HepG2 (cell line): ENCODE data around the gene DRD1. TPM values are rescaled to one million over a fixed set of nuclear protein-coding genes. Genes with fewer than 3 reads are reported as not detected.

Experiments
- ATAC-seq: fragments of 200-7000 bp; cut with Tn5 transposase; 3 replicates; pipeline ENCODE4 v1.9.1; 2020; ENCODE audit warnings: mild to moderate bottlenecking, moderate library complexity
- BruUV-seq: library from RNA; stranded (reverse); fragments of 400-500 nt; replicated peaks from 2 replicates; lab custom pipeline; 2021; lab: Mats Ljungman, UMichigan
- CTCF ChIA-PET: fragments of 300-600 bp; formaldehyde crosslinking; extraction: SDS; loops from one replicate; lab custom pipeline; 2021; ENCODE audit warnings: low total read pairs, inconsistent platforms, low intra/inter-chr PET ratio; lab: Yijun Ruan, JAX
- POLR2A ChIA-PET: fragments of 350-600 bp; sonication (Branson Sonifier 250); formaldehyde crosslinking; loops from one replicate; lab custom pipeline; 2020; ENCODE audit warnings: antibody characterized with exemption, inconsistent platforms; lab: Yijun Ruan, JAX
- DNase-seq: peaks from one replicate; pipeline ENCODE4 v3.0.0-alpha.2; 2015; ENCODE audit warnings: low spot score
- FAIRE-seq: peaks from 3 replicates; lab custom pipeline; 2011; peaks lifted over from hg19 to GRCh38; lab: Jason Lieb, UNC
- H2AFZ ChIP-seq: one replicate; pipeline ENCODE4 v1.6.1; 2011; ENCODE audit warnings: low read length, inconsistent platforms
- H3K27ac ChIP-seq: fragments of 300-600 bp; 3 replicates; pipeline ENCODE4 v1.8.0; 2011; ENCODE audit warnings: mixed run types, mild to moderate bottlenecking, mixed read lengths, low read length, inconsistent platforms; ENCODE audit not compliant: insufficient read depth; ENCODE audit errors: extremely low read length
- H3K27me3 ChIP-seq, 2 experiments: fragments of 200-600 bp in 1 of 2; 2 replicates in 1 of 2; 3 replicates in 1 of 2; pipeline versions ENCODE4 v1.6.0 to v1.8.0; 2011; ENCODE audit warnings: low read length in 2 of 2, mild to moderate bottlenecking in 2 of 2, moderate library complexity in 2 of 2, inconsistent platforms in 1 of 2; ENCODE audit not compliant: insufficient read depth in 2 of 2, control insufficient read depth in 1 of 2
- H3K36me3 ChIP-seq, 2 experiments: fragments of 200-600 bp in 1 of 2; replicated peaks in 1 of 2; 2 replicates in 1 of 2; 3 replicates in 1 of 2; pipeline versions ENCODE4 v1.5.1 to v1.8.0; 2011; ENCODE audit warnings: low read length in 2 of 2, inconsistent platforms in 1 of 2; ENCODE audit not compliant: insufficient read depth in 2 of 2, control insufficient read depth in 1 of 2
- H3K4me1 ChIP-seq: 2 replicates; pipeline ENCODE4 v1.5.1; 2012; ENCODE audit warnings: low read length, inconsistent platforms; ENCODE audit not compliant: insufficient read depth
- H3K4me2 ChIP-seq: 2 replicates; pipeline ENCODE4 v1.6.0; 2011; ENCODE audit warnings: low read depth, low read length, inconsistent platforms
- H3K4me3 ChIP-seq, 3 experiments: fragments of 200-600 bp in 1 of 3; sonication (generic), shearing (Covaris generic) in 1 of 3; replicated peaks in 1 of 3; 2 replicates each; pipeline ENCODE4 v1.5.1; 2011 to 2016; ENCODE audit warnings: low read length in 3 of 3, inconsistent platforms in 2 of 3, low read depth in 2 of 3, mild to moderate bottlenecking in 2 of 3, control low read depth in 1 of 3, mixed read lengths in 1 of 3; ENCODE audit not compliant: insufficient read depth in 1 of 3
- H3K79me2 ChIP-seq: one replicate; pipeline ENCODE4 v1.6.1; 2011; ENCODE audit warnings: low read length, inconsistent platforms; ENCODE audit not compliant: insufficient read depth
- H3K9ac ChIP-seq: 2 replicates; pipeline ENCODE4 v1.6.0; 2011; ENCODE audit warnings: mild to moderate bottlenecking, low read depth, low read length, inconsistent platforms; ENCODE audit not compliant: insufficient read depth
- H3K9me3 ChIP-seq: 2 replicates; pipeline ENCODE4 v1.5.1; 2012; ENCODE audit warnings: mild to moderate bottlenecking, low read length
- H4K20me1 ChIP-seq: 2 replicates; pipeline ENCODE4 v1.6.0; 2011; ENCODE audit warnings: inconsistent platforms, mild to moderate bottlenecking, low read length, moderate library complexity; ENCODE audit not compliant: insufficient read depth
- FOSL1 ChIP-seq: sonication (generic); formaldehyde crosslinking; IDR thresholded peaks from 2 replicates; pipeline ENCODE4 v1.9.0; 2021; ENCODE audit warnings: missing genetic modification reagents, borderline replicate concordance
- GTF3A ChIP-seq: sonication (generic); formaldehyde crosslinking; conservative IDR thresholded peaks from 2 replicates; pipeline ENCODE4 v1.4.0; 2020; ENCODE audit warnings: mild to moderate bottlenecking, missing genetic modification reagents
- JDP2 ChIP-seq: sonication (generic); formaldehyde crosslinking; IDR thresholded peaks from 2 replicates; pipeline ENCODE4 v1.8.1; 2022; ENCODE audit warnings: missing genetic modification reagents, borderline replicate concordance
- PITX1 ChIP-seq: sonication (generic); formaldehyde crosslinking; IDR thresholded peaks from 2 replicates; pipeline ENCODE4 v1.5.1; 2020; ENCODE audit warnings: mild to moderate bottlenecking, missing genetic modification reagents
- SMARCE1 ChIP-seq: fragments of 450-650 bp; IDR thresholded peaks from 2 replicates; pipeline ENCODE4 v1.6.1; 2017; ENCODE audit warnings: borderline replicate concordance
- SNAI1 ChIP-seq: sonication (generic); formaldehyde crosslinking; IDR thresholded peaks from 2 replicates; pipeline ENCODE4 v1.5.0; 2020; ENCODE audit warnings: mild to moderate bottlenecking, missing genetic modification reagents, borderline replicate concordance
- U2AF2 ChIP-seq: fragments of 200-400 bp; formaldehyde crosslinking; IDR thresholded peaks from 2 replicates; pipeline ENCODE4 v1.6.1; 2017; ENCODE audit warnings: low read depth, mild to moderate bottlenecking, low read length
- ZNF317 ChIP-seq: sonication (generic); formaldehyde crosslinking; IDR thresholded peaks from 2 replicates; pipeline ENCODE4 v1.5.0; 2020; ENCODE audit warnings: mild to moderate bottlenecking, missing genetic modification reagents
- ZNF615 ChIP-seq: sonication (generic); formaldehyde crosslinking; IDR thresholded peaks from 2 replicates; pipeline ENCODE4 v1.5.0; 2020; ENCODE audit warnings: mild to moderate bottlenecking, missing genetic modification reagents, borderline replicate concordance
- ZNF776 ChIP-seq: sonication (generic); formaldehyde crosslinking; IDR thresholded peaks from 2 replicates; pipeline ENCODE4 v1.4.0; 2020; ENCODE audit warnings: mild to moderate bottlenecking, missing genetic modification reagents
- ZNF839 ChIP-seq: sonication (generic); formaldehyde crosslinking; IDR thresholded peaks from 2 replicates; pipeline ENCODE4 v1.4.0; 2020; ENCODE audit warnings: missing genetic modification reagents, mild to moderate bottlenecking, borderline replicate concordance
- WGBS: methylation state at CpG from one replicate; pipeline ENCODE4 v1.1.6; 2017; ENCODE audit warnings: low lambda C conversion rate; 5-methylcytosine and 5-hydroxymethylcytosine counted together
- in situ Hi-C: cut with HindIII; loops from 2 replicates; pipeline ENCODE4 v1.10.0; 2017; ENCODE audit warnings: low pct_unique_long_range_greater_than_20kb; ENCODE audit not compliant: extremely low pct_ligation_motif_present
- intact Hi-C: fragments of 100-400 bp; cut with micrococcal nuclease; formaldehyde crosslinking; loops from one replicate; pipeline ENCODE4 v1.10.0; 2022; ENCODE audit not compliant: unreplicated experiment
- polyA plus RNA-seq, 8 experiments: library from polyadenylated mRNA; depleted of rRNA in 3 of 8; stranded (reverse) in 7 of 8; unstranded in 1 of 8; fragments of >200 nt; fragmentation: Illumina TruSeq in 4 of 8; extraction: Trizol in 4 of 8; gene quantifications; 2 replicates each; pipeline versions ENCODE4 v1.2.1 to v1.2.3, GENCODE V29; 2011 to 2016; ENCODE audit warnings: low read depth in 4 of 8, missing spikeins in 1 of 8, mixed read lengths in 1 of 8; ENCODE audit not compliant: insufficient read depth in 1 of 8
- total RNA-seq, 5 experiments: library from RNA; depleted of rRNA; stranded (reverse); fragments of >200 nt; fragmentation: Illumina TruSeq; extraction: Trizol; gene quantifications; 2 replicates each; pipeline ENCODE4 v1.2.3, GENCODE V29; 2016; ENCODE audit warnings: low read depth in 1 of 5
- TF ChIP-seq, protein P1 (sequence below): sonication (generic); formaldehyde crosslinking; IDR thresholded peaks from 2 replicates; pipeline ENCODE4; 2020; ENCODE audit warnings: missing genetic modification reagents, mild to moderate bottlenecking, borderline replicate concordance
- TF ChIP-seq, protein P2 (sequence below): IDR thresholded peaks from 2 replicates; pipeline ENCODE4 v1.6.1; 2016; ENCODE audit warnings: low read depth

DRD1 gene
- total and polyA plus RNA-seq, 2 of the 13 experiments (the other 11 are each of a cell fraction or from before 2014, with no cell fraction given) = not detected

DNA sequence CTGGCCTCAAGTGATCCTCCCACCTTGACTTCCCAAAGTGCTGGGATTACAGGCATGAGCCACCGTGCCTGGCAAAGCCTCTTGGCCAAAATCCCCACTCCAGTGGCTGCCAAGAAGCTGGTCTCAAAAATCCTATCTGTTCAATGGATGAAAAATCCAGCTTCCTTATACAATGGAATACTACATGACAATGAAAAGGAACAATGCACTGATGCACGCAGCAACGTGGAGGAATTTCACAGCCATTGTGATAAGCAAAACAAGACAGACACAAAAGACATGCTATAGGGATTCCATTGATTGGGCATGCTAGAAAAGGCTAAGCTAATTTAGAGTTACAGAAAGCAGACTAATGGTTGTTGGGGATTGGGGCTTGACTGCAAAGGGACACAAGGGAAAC, 21.3 kb upstream of the DRD1 start:
- DNase-seq = no peak
- H4K20me1 ChIP-seq = no peaks in the 10 kb centered on the region; the same call in 1 of the 2 replicates
- TF ChIP-seq SNAI1 = no peak
- TF ChIP-seq JDP2 = no peak
- no peak for TF ChIP-seq FOSL1 (CRISPR knock-in tag)
- no peak for TF ChIP-seq ZNF317 (CRISPR knock-in tag)
- no peak for TF ChIP-seq ZNF615 (CRISPR knock-in tag)
- no peak for TF ChIP-seq PITX1 (CRISPR knock-in tag)
- no peak for TF ChIP-seq U2AF2
- TF ChIP-seq ZNF776 (CRISPR knock-in tag) = no peak
- TF ChIP-seq, protein P1, sequence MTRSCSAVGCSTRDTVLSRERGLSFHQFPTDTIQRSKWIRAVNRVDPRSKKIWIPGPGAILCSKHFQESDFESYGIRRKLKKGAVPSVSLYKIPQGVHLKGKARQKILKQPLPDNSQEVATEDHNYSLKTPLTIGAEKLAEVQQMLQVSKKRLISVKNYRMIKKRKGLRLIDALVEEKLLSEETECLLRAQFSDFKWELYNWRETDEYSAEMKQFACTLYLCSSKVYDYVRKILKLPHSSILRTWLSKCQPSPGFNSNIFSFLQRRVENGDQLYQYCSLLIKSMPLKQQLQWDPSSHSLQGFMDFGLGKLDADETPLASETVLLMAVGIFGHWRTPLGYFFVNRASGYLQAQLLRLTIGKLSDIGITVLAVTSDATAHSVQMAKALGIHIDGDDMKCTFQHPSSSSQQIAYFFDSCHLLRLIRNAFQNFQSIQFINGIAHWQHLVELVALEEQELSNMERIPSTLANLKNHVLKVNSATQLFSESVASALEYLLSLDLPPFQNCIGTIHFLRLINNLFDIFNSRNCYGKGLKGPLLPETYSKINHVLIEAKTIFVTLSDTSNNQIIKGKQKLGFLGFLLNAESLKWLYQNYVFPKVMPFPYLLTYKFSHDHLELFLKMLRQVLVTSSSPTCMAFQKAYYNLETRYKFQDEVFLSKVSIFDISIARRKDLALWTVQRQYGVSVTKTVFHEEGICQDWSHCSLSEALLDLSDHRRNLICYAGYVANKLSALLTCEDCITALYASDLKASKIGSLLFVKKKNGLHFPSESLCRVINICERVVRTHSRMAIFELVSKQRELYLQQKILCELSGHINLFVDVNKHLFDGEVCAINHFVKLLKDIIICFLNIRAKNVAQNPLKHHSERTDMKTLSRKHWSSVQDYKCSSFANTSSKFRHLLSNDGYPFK (CRISPR knock-in tag) = no peak
- TF ChIP-seq SMARCE1 = no peak
- no peak for TF ChIP-seq ZNF839
- TF ChIP-seq, protein P2, sequence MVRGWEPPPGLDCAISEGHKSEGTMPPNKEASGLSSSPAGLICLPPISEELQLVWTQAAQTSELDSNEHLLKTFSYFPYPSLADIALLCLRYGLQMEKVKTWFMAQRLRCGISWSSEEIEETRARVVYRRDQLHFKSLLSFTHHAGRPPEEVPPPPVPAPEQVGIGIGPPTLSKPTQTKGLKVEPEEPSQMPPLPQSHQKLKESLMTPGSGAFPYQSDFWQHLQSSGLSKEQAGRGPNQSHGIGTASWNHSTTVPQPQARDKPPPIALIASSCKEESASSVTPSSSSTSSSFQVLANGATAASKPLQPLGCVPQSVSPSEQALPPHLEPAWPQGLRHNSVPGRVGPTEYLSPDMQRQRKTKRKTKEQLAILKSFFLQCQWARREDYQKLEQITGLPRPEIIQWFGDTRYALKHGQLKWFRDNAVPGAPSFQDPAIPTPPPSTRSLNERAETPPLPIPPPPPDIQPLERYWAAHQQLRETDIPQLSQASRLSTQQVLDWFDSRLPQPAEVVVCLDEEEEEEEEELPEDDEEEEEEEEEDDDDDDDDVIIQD (CRISPR knock-in tag) = no peak
- TF ChIP-seq GTF3A (CRISPR knock-in tag) = no peak
- TF ChIP-seq, all 625 proteins: peak for 0
- Histone ChIP-seq H3K27ac (no peak overlapping the region), H3K9me3 (no peaks in the 10 kb centered on the region), H3K27me3 (peaks cover 0 to 43% of the 10 kb centered on the region in 2 experiments; a peak in 3 of 5 replicates), H2AFZ (no peak overlapping the region), H3K36me3 (no peaks in the 10 kb centered on the region), H3K4me2 (no peak overlapping the region), H3K9ac (no peak overlapping the region), H3K79me2 (no peaks in the 10 kb centered on the region), H3K4me1 (peaks cover 18% of the 10 kb centered on the region), H3K4me3 (no peak overlapping the region)
- no TSS peak for BruUV-seq
- ATAC-seq (no peak), FAIRE-seq (no peak)
- intact Hi-C loops = loop anchor here (10.0 kb wide), 1 partner anchor 250 kb away; no protein-coding TSS in a partner anchor
- CTCF ChIA-PET = no interaction called here
- POLR2A ChIA-PET = interaction anchor here (1.4 kb wide), 1 partner anchor 21 kb away, joined by 3 read pairs; no protein-coding TSS in a partner anchor
- 1% methylated on average over 3 of the region's 3 CpGs for WGBS
- in situ Hi-C loops = no loop called here
